ENCODE results near the gene PCDHB9. TPM values are rescaled to one million over a fixed set of nuclear protein-coding genes. Genes with fewer than 3 reads are reported as not detected.
"Not testable (repeated sequence)": the region's sequence is repeated elsewhere in the genome, so short reads cannot be mapped to it uniquely, and the experiment has no call there.

The PCDHB9 gene
- total RNA-seq = 0.27 and 0.29 TPM in 2 replicates

DNA sequence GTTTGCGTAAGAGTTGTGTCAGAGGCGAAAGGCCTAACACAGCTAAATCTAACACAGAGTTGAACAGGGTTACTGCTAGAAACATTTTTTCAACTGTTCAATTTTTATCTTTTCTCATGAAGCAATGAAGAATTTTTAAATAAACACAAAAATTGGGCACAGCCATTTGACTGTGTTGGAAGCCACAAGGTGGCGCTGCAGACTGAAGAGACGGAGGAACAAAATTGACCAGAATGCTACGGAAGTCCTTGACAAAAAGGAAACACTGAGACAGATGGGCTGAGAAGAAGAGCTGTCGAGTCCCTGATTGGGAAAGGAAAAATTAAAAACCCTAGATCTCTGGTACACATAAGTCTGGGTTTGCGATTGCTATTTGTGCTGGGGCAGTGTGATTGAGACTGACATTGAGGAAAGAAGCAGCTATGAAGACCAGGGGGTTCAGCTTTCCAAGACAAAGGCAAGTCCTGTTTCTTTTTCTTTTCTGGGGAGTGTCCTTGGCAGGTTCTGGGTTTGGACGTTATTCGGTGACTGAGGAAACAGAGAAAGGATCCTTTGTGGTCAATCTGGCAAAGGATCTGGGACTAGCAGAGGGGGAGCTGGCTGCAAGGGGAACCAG lies at the start of gene PCDHB9:
TSS of gene PCDHB9 (plus strand) at position 265 of the 616 bp plus-strand sequence. CDS start at position 423, 158 bp downstream.
- peaks cover 26% of the 10 kb centered on the region for H3K27me3 Mint-ChIP-seq
- ChIA-PET CTCF (interaction anchor here (0.7 to 2.2 kb wide), 3 partner anchors 226 to 384 kb away, joined by 3 to 11 read pairs (median 3); partner anchors contain the start of gene PCDHGA10), POLR2A (interaction anchor here (0.6 kb wide), 1 partner anchor 953 kb away, joined by 6 read pairs; no protein-coding TSS in a partner anchor)
- no peak within 1 kb of the TSS for H3K27ac Mint-ChIP-seq
- H3K36me3 Mint-ChIP-seq (ENCODE audit: low read depth) = peaks cover 4% of the 10 kb centered on the region
- intact Hi-C loops (cut with micrococcal nuclease) = loop anchor here (2.0 kb wide), 1 partner anchor 378 kb away; no protein-coding TSS in a partner anchor
- no peak for DNase-seq
- no peak for ATAC-seq (ENCODE audit: low read depth)
- H3K4me3 Mint-ChIP-seq = peak within 1 kb of the TSS; percentile 60
- peaks cover 4% of the 10 kb centered on the region for H3K4me1 Mint-ChIP-seq
- H3K9me3 Mint-ChIP-seq = peaks cover 18% of the 10 kb centered on the region
- TF ChIP-seq, protein P1, sequence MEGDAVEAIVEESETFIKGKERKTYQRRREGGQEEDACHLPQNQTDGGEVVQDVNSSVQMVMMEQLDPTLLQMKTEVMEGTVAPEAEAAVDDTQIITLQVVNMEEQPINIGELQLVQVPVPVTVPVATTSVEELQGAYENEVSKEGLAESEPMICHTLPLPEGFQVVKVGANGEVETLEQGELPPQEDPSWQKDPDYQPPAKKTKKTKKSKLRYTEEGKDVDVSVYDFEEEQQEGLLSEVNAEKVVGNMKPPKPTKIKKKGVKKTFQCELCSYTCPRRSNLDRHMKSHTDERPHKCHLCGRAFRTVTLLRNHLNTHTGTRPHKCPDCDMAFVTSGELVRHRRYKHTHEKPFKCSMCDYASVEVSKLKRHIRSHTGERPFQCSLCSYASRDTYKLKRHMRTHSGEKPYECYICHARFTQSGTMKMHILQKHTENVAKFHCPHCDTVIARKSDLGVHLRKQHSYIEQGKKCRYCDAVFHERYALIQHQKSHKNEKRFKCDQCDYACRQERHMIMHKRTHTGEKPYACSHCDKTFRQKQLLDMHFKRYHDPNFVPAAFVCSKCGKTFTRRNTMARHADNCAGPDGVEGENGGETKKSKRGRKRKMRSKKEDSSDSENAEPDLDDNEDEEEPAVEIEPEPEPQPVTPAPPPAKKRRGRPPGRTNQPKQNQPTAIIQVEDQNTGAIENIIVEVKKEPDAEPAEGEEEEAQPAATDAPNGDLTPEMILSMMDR (IDR thresholded peaks at IDR 0.05) = no peak

DNA sequence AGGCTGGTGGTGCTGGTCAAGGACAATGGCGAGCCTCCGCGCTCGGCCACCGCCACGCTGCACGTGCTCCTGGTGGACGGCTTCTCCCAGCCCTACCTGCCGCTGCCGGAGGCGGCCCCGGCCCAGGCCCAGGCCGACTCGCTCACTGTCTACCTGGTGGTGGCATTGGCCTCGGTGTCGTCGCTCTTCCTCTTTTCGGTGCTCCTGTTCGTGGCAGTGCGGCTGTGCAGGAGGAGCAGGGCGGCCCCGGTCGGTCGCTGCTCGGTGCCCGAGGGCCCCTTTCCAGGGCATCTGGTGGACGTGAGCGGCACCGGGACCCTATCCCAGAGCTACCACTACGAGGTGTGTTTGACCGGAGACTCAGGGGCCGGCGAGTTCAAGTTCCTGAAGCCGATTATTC lies 49.6 kb upstream of the PCDHB9 start:
- H3K9me3 Mint-ChIP-seq = peaks cover 24% of the 10 kb centered on the region
- H3K27me3 Mint-ChIP-seq; intact Hi-C loops (cut with micrococcal nuclease); DNase-seq; H3K4me1 Mint-ChIP-seq; ATAC-seq (ENCODE audit: low read depth); H3K27ac Mint-ChIP-seq; CTCF ChIA-PET; POLR2A ChIA-PET; H3K4me3 Mint-ChIP-seq; H3K36me3 Mint-ChIP-seq (ENCODE audit: low read depth): not testable (repeated sequence)

DNA sequence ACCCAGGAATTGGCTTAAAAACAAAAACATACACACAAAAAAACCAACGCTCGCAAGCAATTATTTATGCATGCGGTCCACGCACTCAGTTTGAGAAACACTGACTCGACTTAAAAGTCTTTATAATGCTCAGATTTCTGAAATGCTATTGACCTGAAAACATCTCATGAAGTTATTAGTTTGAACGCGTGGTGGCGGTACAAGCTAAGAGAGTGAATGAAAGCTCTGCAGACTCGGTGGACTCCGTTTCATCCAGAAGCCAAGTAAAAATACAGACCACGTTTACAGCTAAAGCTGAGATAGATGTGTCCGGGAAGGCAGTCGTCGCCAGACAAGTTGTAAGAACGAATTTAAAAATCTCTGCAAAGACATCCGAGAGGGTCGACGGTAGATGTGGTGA lies 37.1 kb upstream of the PCDHB9 start, which contains the start of gene PCDHB6:
TSS of gene PCDHB6 (plus strand) at position 246 of the 400 bp plus-strand sequence. CDS start 201 bp downstream, outside the sequence.
- DNase-seq (no peak), ATAC-seq (ENCODE audit: low read depth) (no peak)
- Mint-ChIP-seq H3K27me3 (peaks cover 17% of the 10 kb centered on the region), H3K4me3 (peak within 1 kb of the TSS; percentile 4), H3K36me3 (ENCODE audit: low read depth) (no peaks in the 10 kb centered on the region), H3K4me1 (no peaks in the 10 kb centered on the region), H3K27ac (no peak within 1 kb of the TSS), H3K9me3 (peaks cover 12% of the 10 kb centered on the region)
- TF ChIP-seq, protein P1 (IDR thresholded peaks at IDR 0.05) = no peak
- intact Hi-C loops (cut with micrococcal nuclease) = no loop called here
- ChIA-PET POLR2A (no interaction called here), CTCF (no interaction called here)

DNA sequence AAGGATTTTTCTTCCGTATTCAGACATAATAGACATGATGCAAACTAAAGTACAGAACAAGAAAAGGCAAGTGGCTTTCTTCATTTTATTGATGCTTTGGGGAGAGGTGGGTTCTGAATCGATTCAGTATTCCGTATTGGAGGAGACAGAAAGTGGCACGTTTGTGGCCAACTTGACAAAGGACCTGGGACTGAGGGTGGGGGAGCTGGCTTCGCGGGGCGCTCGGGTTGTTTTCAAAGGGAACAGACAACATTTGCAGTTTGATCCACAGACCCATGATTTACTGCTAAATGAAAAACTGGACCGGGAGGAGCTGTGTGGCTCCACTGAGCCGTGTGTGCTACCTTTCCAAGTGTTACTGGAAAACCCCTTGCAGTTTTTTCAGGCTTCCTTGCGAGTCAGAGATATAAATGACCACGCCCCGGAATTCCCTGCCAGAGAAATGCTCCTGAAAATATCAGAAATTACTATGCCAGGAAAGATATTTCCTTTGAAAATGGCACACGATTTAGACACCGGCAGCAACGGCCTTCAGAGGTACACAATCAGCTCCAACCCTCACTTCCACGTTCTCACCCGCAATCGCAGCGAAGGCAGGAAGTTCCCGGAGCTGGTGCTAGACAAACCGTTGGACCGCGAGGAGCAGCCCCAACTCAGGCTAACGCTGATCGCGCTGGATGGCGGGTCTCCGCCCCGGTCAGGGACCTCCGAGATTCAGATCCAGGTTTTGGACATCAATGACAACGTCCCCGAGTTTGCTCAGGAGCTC lies 36.6 kb upstream of the PCDHB9 start:
- TF ChIP-seq, protein P1 (IDR thresholded peaks at IDR 0.05) = no peak
- H3K27ac Mint-ChIP-seq = no peak overlapping the region
- H3K4me3 Mint-ChIP-seq = peak overlapping the region; percentile 4
- CTCF ChIA-PET = no interaction called here
- H3K9me3 Mint-ChIP-seq = peaks cover 12% of the 10 kb centered on the region
- peaks cover 17% of the 10 kb centered on the region for H3K27me3 Mint-ChIP-seq
- intact Hi-C loops (cut with micrococcal nuclease) = no loop called here
- no peaks in the 10 kb centered on the region for H3K4me1 Mint-ChIP-seq
- no peaks in the 10 kb centered on the region for H3K36me3 Mint-ChIP-seq (ENCODE audit: low read depth)
- DNase-seq (no peak), ATAC-seq (ENCODE audit: low read depth) (no peak)
- POLR2A ChIA-PET = no interaction called here

DNA sequence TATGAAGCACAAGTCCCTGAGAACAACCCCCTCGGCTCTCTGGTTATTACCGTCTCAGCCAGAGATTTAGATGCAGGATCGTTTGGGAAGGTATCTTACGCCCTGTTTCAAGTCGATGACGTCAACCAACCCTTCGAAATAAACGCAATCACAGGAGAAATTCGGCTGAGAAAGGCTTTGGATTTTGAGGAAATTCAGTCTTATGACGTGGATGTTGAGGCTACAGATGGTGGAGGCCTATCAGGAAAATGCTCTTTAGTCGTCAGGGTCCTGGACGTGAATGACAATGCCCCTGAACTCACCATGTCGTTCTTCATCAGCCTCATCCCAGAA lies 36.0 kb upstream of the PCDHB9 start:
- DNase-seq (no peak), ATAC-seq (ENCODE audit: low read depth) (no peak)
- intact Hi-C loops (cut with micrococcal nuclease) = no loop called here
- Mint-ChIP-seq H3K9me3 (peaks cover 14% of the 10 kb centered on the region), H3K4me3 (no peak overlapping the region), H3K27ac (no peak overlapping the region), H3K27me3 (peaks cover 17% of the 10 kb centered on the region), H3K4me1 (no peaks in the 10 kb centered on the region), H3K36me3 (ENCODE audit: low read depth) (no peaks in the 10 kb centered on the region)
- TF ChIP-seq, protein P1 (IDR thresholded peaks at IDR 0.05) = no peak
- POLR2A ChIA-PET = no interaction called here
- CTCF ChIA-PET = no interaction called here

DNA sequence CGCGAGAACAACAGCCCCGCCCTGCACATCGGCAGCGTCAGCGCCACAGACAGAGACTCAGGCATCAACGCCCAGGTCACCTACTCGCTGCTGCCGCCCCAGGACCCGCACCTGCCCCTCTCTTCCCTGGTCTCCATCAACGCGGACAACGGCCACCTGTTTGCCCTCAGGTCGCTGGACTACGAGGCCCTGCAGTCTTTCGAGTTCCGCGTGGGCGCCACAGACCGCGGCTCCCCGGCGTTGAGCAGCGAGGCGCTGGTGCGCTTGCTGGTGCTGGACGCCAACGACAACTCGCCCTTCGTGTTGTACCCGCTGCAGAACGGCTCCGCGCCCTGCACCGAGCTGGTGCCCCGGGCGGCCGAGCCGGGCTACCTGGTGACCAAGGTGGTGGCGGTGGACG lies 35.3 kb upstream of the PCDHB9 start:
- peaks cover 18% of the 10 kb centered on the region for H3K9me3 Mint-ChIP-seq
- POLR2A ChIA-PET; H3K27ac Mint-ChIP-seq; H3K4me3 Mint-ChIP-seq; intact Hi-C loops (cut with micrococcal nuclease); ATAC-seq (ENCODE audit: low read depth); H3K36me3 Mint-ChIP-seq (ENCODE audit: low read depth); CTCF ChIA-PET; DNase-seq; H3K4me1 Mint-ChIP-seq: not testable (repeated sequence)
- peaks cover 18% of the 10 kb centered on the region for H3K27me3 Mint-ChIP-seq

DNA sequence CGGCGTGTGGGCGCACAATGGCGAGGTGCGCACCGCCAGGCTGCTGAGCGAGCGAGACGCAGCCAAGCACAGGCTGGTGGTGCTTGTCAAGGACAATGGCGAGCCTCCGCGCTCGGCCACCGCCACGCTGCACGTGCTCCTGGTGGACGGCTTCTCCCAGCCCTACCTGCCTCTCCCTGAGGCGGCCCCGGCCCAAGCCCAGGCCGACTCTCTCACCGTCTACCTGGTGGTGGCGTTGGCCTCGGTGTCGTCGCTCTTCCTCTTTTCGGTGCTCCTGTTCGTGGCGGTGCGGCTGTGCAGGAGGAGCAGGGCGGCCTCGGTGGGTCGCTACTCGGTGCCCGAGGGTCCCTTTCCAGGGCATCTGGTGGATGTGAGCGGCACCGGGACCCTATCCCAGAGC lies 34.9 kb upstream of the PCDHB9 start:
- H3K27ac Mint-ChIP-seq; intact Hi-C loops (cut with micrococcal nuclease); H3K4me3 Mint-ChIP-seq; CTCF ChIA-PET; POLR2A ChIA-PET; DNase-seq; H3K4me1 Mint-ChIP-seq; ATAC-seq (ENCODE audit: low read depth); H3K36me3 Mint-ChIP-seq (ENCODE audit: low read depth): not testable (repeated sequence)
- H3K9me3 Mint-ChIP-seq = peaks cover 19% of the 10 kb centered on the region
- peaks cover 19% of the 10 kb centered on the region for H3K27me3 Mint-ChIP-seq
